Upper lobe of left lung (tissue), 6 donors: Measurements from ENCODE around the gene CTNNBL1. TPM values are rescaled to one million over a fixed set of nuclear protein-coding genes. Genes with fewer than 3 reads are reported as not detected.

Source experiments
- ATAC-seq, 2 donors: fragments of 200-7000 bp; cut with Tn5 transposase; one replicate each; pipeline ENCODE4 v1.9.1; 2022; ENCODE audit warnings: mild to moderate bottlenecking in 2 of 2, moderate library complexity in 2 of 2; ENCODE audit not compliant: low FRiP score in 2 of 2
- DNase-seq, 2 donors: peaks; one replicate each; pipeline ENCODE4 v3.0.0-alpha.2; 2019 to 2020
- H3K27ac ChIP-seq, 4 donors: fragments of 200-600 bp; sonication (generic); one replicate each; pipeline ENCODE4 v1.5.1; 2016 to 2019
- H3K27me3 ChIP-seq, 4 donors: fragments of 200-600 bp; sonication (generic); one replicate each; pipeline ENCODE4 v1.5.1; 2017 to 2019
- H3K36me3 ChIP-seq, 4 donors: fragments of 200-600 bp; sonication (generic); one replicate each; pipeline ENCODE4 v1.5.1; 2016 to 2019
- H3K4me1 ChIP-seq, 4 donors: fragments of 200-600 bp; sonication (generic); one replicate each; pipeline ENCODE4 v1.5.1; 2018 to 2019
- H3K4me3 ChIP-seq, 4 donors: fragments of 200-600 bp; sonication (generic); one replicate each; pipeline ENCODE4 v1.5.1; 2017 to 2019; ENCODE audit warnings: mild to moderate bottlenecking in 2 of 4, moderate library complexity in 1 of 4
- H3K9me3 ChIP-seq, 4 donors: fragments of 200-600 bp; sonication (generic); one replicate each; pipeline ENCODE4 v1.5.1; 2018 to 2019
- CTCF ChIP-seq, 6 experiments: fragments of 450-650 bp in 4 of 6; fragments of 200-600 bp in 2 of 6; sonication (generic) in 2 of 6; IDR thresholded peaks; one replicate each; pipeline ENCODE4 v1.5.1; 2016 to 2019; ENCODE audit warnings: antibody characterized with exemption in 6 of 6
- EP300 ChIP-seq, 4 donors: sonication (generic); formaldehyde crosslinking; IDR thresholded peaks; one replicate each; pipeline ENCODE4 v1.5.1; 2017; ENCODE audit warnings: antibody characterized with exemption in 4 of 4, control low read depth in 2 of 4
- POLR2A ChIP-seq, 4 donors: fragments of 450-650 bp; IDR thresholded peaks; one replicate each; pipeline ENCODE4 v1.5.1; 2016 to 2017; ENCODE audit warnings: antibody characterized with exemption in 4 of 4, mild to moderate bottlenecking in 2 of 4
- POLR2AphosphoS5 ChIP-seq, 2 donors: sonication (generic); formaldehyde crosslinking; IDR thresholded peaks; one replicate each; pipeline ENCODE4 v1.5.1; 2017; ENCODE audit warnings: antibody characterized with exemption in 2 of 2
- WGBS, 2 donors: methylation state at CpG; one replicate each; pipeline ENCODE4 v1.1.5; 2017 to 2018; 5-methylcytosine and 5-hydroxymethylcytosine counted together
- total RNA-seq, 6 donors: library from RNA; depleted of rRNA in 4 of 6; stranded (reverse); fragments of >200 nt in 4 of 6; gene quantifications; one replicate each; pipeline versions ENCODE4 v1.1.0 to v1.2.1, GENCODE V29; 2016 to 2021
- donor health status: DM: no; HTN: no; CAD: no; lungs with moderate emphysema.
- donor health status: DM: no; HTN: yes; CAD: no; lungs with severe emphysema.

The CTNNBL1 gene
- total RNA-seq, 6 donors from 2014 or later = 25.1 to 61.0 (median 29.1) TPM

GRCh38 chr20:37901654-37902503, 208.0 kb downstream of the CTNNBL1 start:
- 14 to 20% methylated on average over 4 to 33 of the region's 38 CpGs for WGBS, 2 donors
- peak; percentile 52 to 57 for DNase-seq
- H3K27ac ChIP-seq = no peak overlapping the region
- peaks cover 0 to 27% (median 13%) of the 10 kb centered on the region in 4 donors for H3K27me3 ChIP-seq
- peak overlapping the region in 3 of 4 donors; percentile 30 to 51 (median 51) for H3K4me3 ChIP-seq
- TF ChIP-seq CTCF (IDR thresholded peaks at IDR 0.05) (peak in 3 of 6 experiments; percentile 44 to 56 (median 44)), EP300 (IDR thresholded peaks at IDR 0.05) (no peak)
- H3K9me3 ChIP-seq = no peaks in the 10 kb centered on the region
- H3K36me3 ChIP-seq = no peaks in the 10 kb centered on the region
- peaks cover 11 to 22% (median 16%) of the 10 kb centered on the region in 4 donors for H3K4me1 ChIP-seq
- peak; percentile 65 to 68 for ATAC-seq

- H3K4me1 ChIP-seq = peaks cover 11 to 23% (median 16%) of the 10 kb centered on the region in 4 donors
- 9 to 13% methylated on average over 28 to 39 of the region's 71 CpGs for WGBS, 2 donors
- peak within 1 kb of the TSS in 1 of 4 donors; percentile 9 for H3K27ac ChIP-seq
- H3K4me3 ChIP-seq = peak within 1 kb of the TSS; percentile 1 to 51 (median 40)
- TF ChIP-seq POLR2A (IDR thresholded peaks at IDR 0.05) = peak in 1 of 4 donors; percentile 28
- no peak for TF ChIP-seq POLR2AphosphoS5 (IDR thresholded peaks at IDR 0.05)
- no peak for TF ChIP-seq CTCF (IDR thresholded peaks at IDR 0.05)
- TF ChIP-seq EP300 (IDR thresholded peaks at IDR 0.05) = no peak
- no peaks in the 10 kb centered on the region for H3K9me3 ChIP-seq
- ATAC-seq (peak in 1 of 2 donors; percentile 50), DNase-seq (peak in 1 of 2 donors; percentile 90)
- H3K36me3 ChIP-seq = no peaks in the 10 kb centered on the region
- H3K27me3 ChIP-seq = peaks cover 0 to 27% (median 13%) of the 10 kb centered on the region in 4 donors
Observed at GRCh38 chr20:37902504-37903313, 208.9 kb downstream of the CTNNBL1 start, which contains the start of gene VSTM2L. Gene VSTM2L (plus strand): TSS chr20:37903127. CDS start chr20:37903351, 224 bp downstream.

GRCh38 chr20:37903317-37904007, 209.6 kb downstream of the CTNNBL1 start:
- Histone ChIP-seq H3K9me3 (no peaks in the 10 kb centered on the region), H3K36me3 (no peaks in the 10 kb centered on the region), H3K27me3 (peaks cover 0 to 27% (median 13%) of the 10 kb centered on the region in 4 donors), H3K27ac (peak overlapping the region in 1 of 4 donors; percentile 9), H3K4me1 (peaks cover 11 to 27% (median 16%) of the 10 kb centered on the region in 4 donors), H3K4me3 (peak overlapping the region; percentile 1 to 51 (median 40))
- DNase-seq = peak in 1 of 2 donors; percentile 87
- ATAC-seq = no peak
- TF ChIP-seq CTCF (IDR thresholded peaks at IDR 0.05) (peak in 5 of 6 experiments; percentile 6 to 30 (median 21)), POLR2AphosphoS5 (IDR thresholded peaks at IDR 0.05) (no peak)
- 48 to 65% methylated on average over 20 to 32 of the region's 67 CpGs for WGBS, 2 donors

GRCh38 chr20:37904008-37904642, 210.3 kb downstream of the CTNNBL1 start:
- TF ChIP-seq POLR2AphosphoS5 (IDR thresholded peaks at IDR 0.05) (no peak), EP300 (IDR thresholded peaks at IDR 0.05) (no peak), POLR2A (IDR thresholded peaks at IDR 0.05) (no peak), CTCF (IDR thresholded peaks at IDR 0.05) (no peak)
- no peak for ATAC-seq
- peaks cover 11 to 27% (median 16%) of the 10 kb centered on the region in 4 donors for H3K4me1 ChIP-seq
- H3K27ac ChIP-seq = no peak overlapping the region
- H3K36me3 ChIP-seq = no peaks in the 10 kb centered on the region
- H3K9me3 ChIP-seq = no peaks in the 10 kb centered on the region
- H3K4me3 ChIP-seq = peak overlapping the region in 2 of 4 donors; percentile 51
- peak in 1 of 2 donors; percentile 27 for DNase-seq
- WGBS, 2 donors = 70 to 75% methylated on average over 12 of the region's 12 CpGs
- H3K27me3 ChIP-seq = peaks cover 0 to 27% (median 13%) of the 10 kb centered on the region in 4 donors
